Measurements from ENCODE around the gene TEP1. TPM values are rescaled to one million over a fixed set of nuclear protein-coding genes. Genes with fewer than 3 reads are reported as not detected.

The TEP1 gene
- total and polyA plus RNA-seq, 2 of the 13 experiments (the other 11 are each of a cell fraction or from before 2014, with no cell fraction given), result 11.0 to 12.8 TPM

DNA sequence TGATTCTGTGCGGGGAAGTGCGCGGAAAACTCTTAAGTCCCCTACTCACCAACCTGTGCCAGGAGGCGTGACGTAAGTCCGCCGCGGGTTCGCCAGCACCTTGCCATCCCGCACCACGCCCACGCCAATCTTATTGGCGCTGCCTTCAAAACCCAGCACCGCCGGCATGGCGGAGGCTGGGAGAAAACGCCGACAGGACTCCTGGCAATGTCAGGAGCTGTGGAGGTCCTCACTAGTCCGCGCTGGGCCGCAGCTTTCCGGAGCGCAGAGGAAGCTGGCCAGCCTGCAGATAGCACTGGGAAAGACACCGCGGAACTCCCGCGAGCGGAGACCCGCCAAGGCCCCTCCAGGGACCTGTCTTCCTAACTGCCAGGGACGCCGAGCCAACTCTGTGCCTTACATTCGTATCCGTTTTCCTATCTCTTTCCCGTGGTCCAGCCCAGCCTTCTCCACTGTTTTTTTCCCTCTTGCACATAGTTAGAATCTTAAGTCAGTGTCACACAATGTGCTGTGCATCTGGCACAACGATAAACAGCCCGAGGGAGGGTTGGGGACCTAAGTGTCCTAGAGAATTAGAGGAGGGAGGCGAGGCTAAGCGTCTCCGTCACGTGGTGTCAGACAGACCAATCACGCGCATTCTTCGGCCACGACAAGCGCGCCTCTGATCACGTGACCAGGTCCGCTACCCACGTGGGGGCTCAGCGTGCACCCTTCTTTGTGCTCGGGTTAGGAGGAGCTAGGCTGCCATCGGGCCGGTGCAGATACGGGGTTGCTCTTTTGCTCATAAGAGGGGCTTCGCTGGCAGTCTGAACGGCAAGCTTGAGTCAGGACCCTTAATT, 41.4 kb upstream of the TEP1 start, which contains the start of the genes APEX1 and OSGEP (continued):
- TF ChIP-seq ZSCAN29 (CRISPR knock-in tag; conservative IDR thresholded peaks at IDR 0.05), result peak; percentile 81; the same call in 1 of the 2 replicates
- TF ChIP-seq ZBTB7B (CRISPR knock-in tag; IDR thresholded peaks at IDR 0.05), result peak; percentile 63
- no peak for TF ChIP-seq TP53 (CRISPR knock-in tag; conservative IDR thresholded peaks at IDR 0.05)
- TF ChIP-seq, protein P1, sequence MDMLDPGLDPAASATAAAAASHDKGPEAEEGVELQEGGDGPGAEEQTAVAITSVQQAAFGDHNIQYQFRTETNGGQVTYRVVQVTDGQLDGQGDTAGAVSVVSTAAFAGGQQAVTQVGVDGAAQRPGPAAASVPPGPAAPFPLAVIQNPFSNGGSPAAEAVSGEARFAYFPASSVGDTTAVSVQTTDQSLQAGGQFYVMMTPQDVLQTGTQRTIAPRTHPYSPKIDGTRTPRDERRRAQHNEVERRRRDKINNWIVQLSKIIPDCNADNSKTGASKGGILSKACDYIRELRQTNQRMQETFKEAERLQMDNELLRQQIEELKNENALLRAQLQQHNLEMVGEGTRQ (IDR thresholded peaks at IDR 0.05; ENCODE audit: low read depth, low read length), result peak; percentile 100
- TF ChIP-seq, protein P1 (CRISPR knock-in tag; IDR thresholded peaks at IDR 0.05; ENCODE audit: borderline replicate concordance), result peak; percentile 100
- peak; percentile 13; the same call in 1 of the 2 replicates for TF ChIP-seq GLI4 (CRISPR knock-in tag; IDR thresholded peaks at IDR 0.05; ENCODE audit: borderline replicate concordance)
- TF ChIP-seq, protein P2, sequence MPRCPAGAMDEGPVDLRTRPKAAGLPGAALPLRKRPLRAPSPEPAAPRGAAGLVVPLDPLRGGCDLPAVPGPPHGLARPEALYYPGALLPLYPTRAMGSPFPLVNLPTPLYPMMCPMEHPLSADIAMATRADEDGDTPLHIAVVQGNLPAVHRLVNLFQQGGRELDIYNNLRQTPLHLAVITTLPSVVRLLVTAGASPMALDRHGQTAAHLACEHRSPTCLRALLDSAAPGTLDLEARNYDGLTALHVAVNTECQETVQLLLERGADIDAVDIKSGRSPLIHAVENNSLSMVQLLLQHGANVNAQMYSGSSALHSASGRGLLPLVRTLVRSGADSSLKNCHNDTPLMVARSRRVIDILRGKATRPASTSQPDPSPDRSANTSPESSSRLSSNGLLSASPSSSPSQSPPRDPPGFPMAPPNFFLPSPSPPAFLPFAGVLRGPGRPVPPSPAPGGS (CRISPR knock-in tag; IDR thresholded peaks at IDR 0.05), result no peak
- 0 out of 2 replicates have a peak, but pooled peaks have one; percentile 25 for TF ChIP-seq ZMYM3 (CRISPR knock-in tag; IDR thresholded peaks at IDR 0.05)
- no peak for TF ChIP-seq MIER2 (CRISPR knock-in tag; IDR thresholded peaks at IDR 0.05)
- no peak for TF ChIP-seq ZNF816 (CRISPR knock-in tag; IDR thresholded peaks at IDR 0.05; ENCODE audit: borderline replicate concordance)
- TF ChIP-seq, protein P3, sequence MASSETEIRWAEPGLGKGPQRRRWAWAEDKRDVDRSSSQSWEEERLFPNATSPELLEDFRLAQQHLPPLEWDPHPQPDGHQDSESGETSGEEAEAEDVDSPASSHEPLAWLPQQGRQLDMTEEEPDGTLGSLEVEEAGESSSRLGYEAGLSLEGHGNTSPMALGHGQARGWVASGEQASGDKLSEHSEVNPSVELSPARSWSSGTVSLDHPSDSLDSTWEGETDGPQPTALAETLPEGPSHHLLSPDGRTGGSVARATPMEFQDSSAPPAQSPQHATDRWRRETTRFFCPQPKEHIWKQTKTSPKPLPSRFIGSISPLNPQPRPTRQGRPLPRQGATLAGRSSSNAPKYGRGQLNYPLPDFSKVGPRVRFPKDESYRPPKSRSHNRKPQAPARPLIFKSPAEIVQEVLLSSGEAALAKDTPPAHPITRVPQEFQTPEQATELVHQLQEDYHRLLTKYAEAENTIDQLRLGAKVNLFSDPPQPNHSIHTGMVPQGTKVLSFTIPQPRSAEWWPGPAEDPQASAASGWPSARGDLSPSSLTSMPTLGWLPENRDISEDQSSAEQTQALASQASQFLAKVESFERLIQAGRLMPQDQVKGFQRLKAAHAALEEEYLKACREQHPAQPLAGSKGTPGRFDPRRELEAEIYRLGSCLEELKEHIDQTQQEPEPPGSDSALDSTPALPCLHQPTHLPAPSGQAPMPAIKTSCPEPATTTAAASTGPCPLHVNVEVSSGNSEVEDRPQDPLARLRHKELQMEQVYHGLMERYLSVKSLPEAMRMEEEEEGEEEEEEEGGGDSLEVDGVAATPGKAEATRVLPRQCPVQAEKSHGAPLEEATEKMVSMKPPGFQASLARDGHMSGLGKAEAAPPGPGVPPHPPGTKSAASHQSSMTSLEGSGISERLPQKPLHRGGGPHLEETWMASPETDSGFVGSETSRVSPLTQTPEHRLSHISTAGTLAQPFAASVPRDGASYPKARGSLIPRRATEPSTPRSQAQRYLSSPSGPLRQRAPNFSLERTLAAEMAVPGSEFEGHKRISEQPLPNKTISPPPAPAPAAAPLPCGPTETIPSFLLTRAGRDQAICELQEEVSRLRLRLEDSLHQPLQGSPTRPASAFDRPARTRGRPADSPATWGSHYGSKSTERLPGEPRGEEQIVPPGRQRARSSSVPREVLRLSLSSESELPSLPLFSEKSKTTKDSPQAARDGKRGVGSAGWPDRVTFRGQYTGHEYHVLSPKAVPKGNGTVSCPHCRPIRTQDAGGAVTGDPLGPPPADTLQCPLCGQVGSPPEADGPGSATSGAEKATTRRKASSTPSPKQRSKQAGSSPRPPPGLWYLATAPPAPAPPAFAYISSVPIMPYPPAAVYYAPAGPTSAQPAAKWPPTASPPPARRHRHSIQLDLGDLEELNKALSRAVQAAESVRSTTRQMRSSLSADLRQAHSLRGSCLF (CRISPR knock-in tag; IDR thresholded peaks at IDR 0.05; ENCODE audit: borderline replicate concordance), result no peak
- TF ChIP-seq RFXAP (CRISPR knock-in tag; IDR thresholded peaks at IDR 0.05; ENCODE audit: borderline replicate concordance), result peak; percentile 15; the same call in 1 of the 2 replicates
- TF ChIP-seq POLR2A (IDR thresholded peaks at IDR 0.05; ENCODE audit: insufficient read depth in 1 of 2, low read depth in 2 of 2, low read length in 2 of 2), result peak; percentile 86 to 93
- TF ChIP-seq HNRNPLL (IDR thresholded peaks at IDR 0.05; ENCODE audit: low read depth, low read length, poor library complexity, severe bottlenecking), result peak; percentile 85
- no peak for TF ChIP-seq PLRG1 (conservative IDR thresholded peaks at IDR 0.05)
- no peak for TF ChIP-seq ZNF549 (CRISPR knock-in tag; IDR thresholded peaks at IDR 0.05)
- TF ChIP-seq, protein P4, sequence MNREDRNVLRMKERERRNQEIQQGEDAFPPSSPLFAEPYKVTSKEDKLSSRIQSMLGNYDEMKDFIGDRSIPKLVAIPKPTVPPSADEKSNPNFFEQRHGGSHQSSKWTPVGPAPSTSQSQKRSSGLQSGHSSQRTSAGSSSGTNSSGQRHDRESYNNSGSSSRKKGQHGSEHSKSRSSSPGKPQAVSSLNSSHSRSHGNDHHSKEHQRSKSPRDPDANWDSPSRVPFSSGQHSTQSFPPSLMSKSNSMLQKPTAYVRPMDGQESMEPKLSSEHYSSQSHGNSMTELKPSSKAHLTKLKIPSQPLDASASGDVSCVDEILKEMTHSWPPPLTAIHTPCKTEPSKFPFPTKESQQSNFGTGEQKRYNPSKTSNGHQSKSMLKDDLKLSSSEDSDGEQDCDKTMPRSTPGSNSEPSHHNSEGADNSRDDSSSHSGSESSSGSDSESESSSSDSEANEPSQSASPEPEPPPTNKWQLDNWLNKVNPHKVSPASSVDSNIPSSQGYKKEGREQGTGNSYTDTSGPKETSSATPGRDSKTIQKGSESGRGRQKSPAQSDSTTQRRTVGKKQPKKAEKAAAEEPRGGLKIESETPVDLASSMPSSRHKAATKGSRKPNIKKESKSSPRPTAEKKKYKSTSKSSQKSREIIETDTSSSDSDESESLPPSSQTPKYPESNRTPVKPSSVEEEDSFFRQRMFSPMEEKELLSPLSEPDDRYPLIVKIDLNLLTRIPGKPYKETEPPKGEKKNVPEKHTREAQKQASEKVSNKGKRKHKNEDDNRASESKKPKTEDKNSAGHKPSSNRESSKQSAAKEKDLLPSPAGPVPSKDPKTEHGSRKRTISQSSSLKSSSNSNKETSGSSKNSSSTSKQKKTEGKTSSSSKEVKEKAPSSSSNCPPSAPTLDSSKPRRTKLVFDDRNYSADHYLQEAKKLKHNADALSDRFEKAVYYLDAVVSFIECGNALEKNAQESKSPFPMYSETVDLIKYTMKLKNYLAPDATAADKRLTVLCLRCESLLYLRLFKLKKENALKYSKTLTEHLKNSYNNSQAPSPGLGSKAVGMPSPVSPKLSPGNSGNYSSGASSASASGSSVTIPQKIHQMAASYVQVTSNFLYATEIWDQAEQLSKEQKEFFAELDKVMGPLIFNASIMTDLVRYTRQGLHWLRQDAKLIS (CRISPR knock-in tag; IDR thresholded peaks at IDR 0.05), result peak; percentile 30
